ENCODE measurements around the gene KLF7.

- TF ChIP-seq OSR1 (CRISPR knock-in tag; IDR thresholded peaks at IDR 0.05) (no peak), ZNF70 (CRISPR knock-in tag; IDR thresholded peaks at IDR 0.05) (no peak), CSRNP3 (CRISPR knock-in tag; IDR thresholded peaks at IDR 0.05) (no peak), GLIS3 (CRISPR knock-in tag; IDR thresholded peaks at IDR 0.05) (no peak), PATZ1 (CRISPR knock-in tag; IDR thresholded peaks at IDR 0.05; ENCODE audit: borderline replicate concordance) (no peak)
Observed at GRCh38 chr2:207091928-207092327, 73.8 kb downstream of the KLF7 start.
